HEK293 (cell line): ENCODE data around the gene TRMU.

Experiments
- CTCF ChIP-seq: fragments of 450-650 bp; formaldehyde crosslinking; IDR thresholded peaks from 2 replicates; pipeline ENCODE4 v1.5.1; 2016; ENCODE audit warnings: missing biosample characterization, missing genetic modification characterization
- SETDB1 ChIP-seq: IDR thresholded peaks from one replicate; pipeline ENCODE4 v1.6.1; 2017; ENCODE audit warnings: mild to moderate bottlenecking, low read length, moderate library complexity, mixed read lengths; ENCODE audit not compliant: insufficient read length
- SP3 ChIP-seq: fragments of 450-650 bp; formaldehyde crosslinking; IDR thresholded peaks from 2 replicates; pipeline ENCODE4 v1.5.1; 2016; ENCODE audit warnings: missing biosample characterization, missing genetic modification characterization
- ZBTB26 ChIP-seq: fragments of 450-650 bp; formaldehyde crosslinking; optimal IDR thresholded peaks from 2 replicates; pipeline ENCODE3; 2016; ENCODE audit warnings: missing biosample characterization, mild to moderate bottlenecking, missing genetic modification characterization
- ZBTB7A ChIP-seq: fragments of 450-650 bp; formaldehyde crosslinking; IDR thresholded peaks from 2 replicates; pipeline ENCODE4 v1.5.1; 2016; ENCODE audit warnings: low read depth, missing biosample characterization, missing genetic modification characterization
- ZNF155 ChIP-seq: fragments of 450-650 bp; formaldehyde crosslinking; IDR thresholded peaks from 2 replicates; pipeline ENCODE4 v1.5.1; 2016; ENCODE audit warnings: missing biosample characterization, missing genetic modification characterization
- ZNF175 ChIP-seq: fragments of 450-650 bp; formaldehyde crosslinking; IDR thresholded peaks from 2 replicates; pipeline ENCODE4 v1.5.1; 2016; ENCODE audit warnings: missing biosample characterization, missing genetic modification characterization
- ZNF184 ChIP-seq: fragments of 450-650 bp; IDR thresholded peaks from 2 replicates; pipeline ENCODE4 v1.5.1; 2018; ENCODE audit warnings: missing biosample characterization, mild to moderate bottlenecking, missing genetic modification characterization
- ZNF274 ChIP-seq, 2 experiments: fragments of 200-500 bp in 1 of 2; fragments of 450-650 bp in 1 of 2; sonication (Bioruptor generic) in 1 of 2; formaldehyde crosslinking in 1 of 2; IDR thresholded peaks; 2 replicates each; pipeline versions ENCODE4 v1.5.1 to v1.6.1; 2014 to 2016; ENCODE audit warnings: borderline replicate concordance in 1 of 2, inconsistent platforms in 1 of 2, low read length in 1 of 2, missing biosample characterization in 1 of 2, missing genetic modification characterization in 1 of 2
- ZNF426 ChIP-seq: fragments of 450-650 bp; formaldehyde crosslinking; IDR thresholded peaks from 2 replicates; pipeline ENCODE4 v1.5.1; 2017; ENCODE audit warnings: missing biosample characterization, missing genetic modification characterization, mild to moderate bottlenecking, inconsistent platforms, moderate library complexity
- ZNF580 ChIP-seq: fragments of 450-650 bp; formaldehyde crosslinking; IDR thresholded peaks from 2 replicates; pipeline ENCODE4 v1.5.1; 2016; ENCODE audit warnings: missing biosample characterization, missing genetic modification characterization
- TF ChIP-seq, protein P1 (sequence below): fragments of 450-650 bp; IDR thresholded peaks from 2 replicates; pipeline ENCODE4 v1.5.1; 2018; ENCODE audit warnings: missing biosample characterization, mild to moderate bottlenecking, missing genetic modification characterization

- TF ChIP-seq ZNF175 (tag by site-specific recombination) (no peak), CTCF (tag by site-specific recombination) (no peak), ZNF155 (tag by site-specific recombination) (no peak), SETDB1 (no peak), ZNF580 (tag by site-specific recombination) (no peak), SP3 (no peak), ZBTB7A (tag by site-specific recombination) (no peak), ZNF274 (IDR thresholded peaks at IDR 0.05; ENCODE audit: low read length) (no peak), ZNF274 (tag by site-specific recombination; IDR thresholded peaks at IDR 0.05; ENCODE audit: borderline replicate concordance) (no peak), ZNF426 (tag by site-specific recombination) (no peak), ZNF184 (tag by site-specific recombination) (no peak), ZBTB26 (tag by site-specific recombination) (no peak)
- TF ChIP-seq, protein P1, sequence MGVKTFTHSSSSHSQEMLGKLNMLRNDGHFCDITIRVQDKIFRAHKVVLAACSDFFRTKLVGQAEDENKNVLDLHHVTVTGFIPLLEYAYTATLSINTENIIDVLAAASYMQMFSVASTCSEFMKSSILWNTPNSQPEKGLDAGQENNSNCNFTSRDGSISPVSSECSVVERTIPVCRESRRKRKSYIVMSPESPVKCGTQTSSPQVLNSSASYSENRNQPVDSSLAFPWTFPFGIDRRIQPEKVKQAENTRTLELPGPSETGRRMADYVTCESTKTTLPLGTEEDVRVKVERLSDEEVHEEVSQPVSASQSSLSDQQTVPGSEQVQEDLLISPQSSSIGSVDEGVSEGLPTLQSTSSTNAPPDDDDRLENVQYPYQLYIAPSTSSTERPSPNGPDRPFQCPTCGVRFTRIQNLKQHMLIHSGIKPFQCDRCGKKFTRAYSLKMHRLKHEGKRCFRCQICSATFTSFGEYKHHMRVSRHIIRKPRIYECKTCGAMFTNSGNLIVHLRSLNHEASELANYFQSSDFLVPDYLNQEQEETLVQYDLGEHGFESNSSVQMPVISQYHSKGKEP (tag by site-specific recombination): no peak
These were observed 5.9 kb upstream of the TRMU start for GRCh38 chr22:46329616-46330015.
